ENCODE data around the gene RIC1. TPM values are rescaled to one million over a fixed set of nuclear protein-coding genes. Genes with fewer than 3 reads are reported as not detected.

RIC1 gene
- total and polyA plus RNA-seq, 2 of the 8 experiments (the other 6 are each of a cell fraction or from before 2014, with no cell fraction given) = 10.7 to 24.5 TPM

DNA sequence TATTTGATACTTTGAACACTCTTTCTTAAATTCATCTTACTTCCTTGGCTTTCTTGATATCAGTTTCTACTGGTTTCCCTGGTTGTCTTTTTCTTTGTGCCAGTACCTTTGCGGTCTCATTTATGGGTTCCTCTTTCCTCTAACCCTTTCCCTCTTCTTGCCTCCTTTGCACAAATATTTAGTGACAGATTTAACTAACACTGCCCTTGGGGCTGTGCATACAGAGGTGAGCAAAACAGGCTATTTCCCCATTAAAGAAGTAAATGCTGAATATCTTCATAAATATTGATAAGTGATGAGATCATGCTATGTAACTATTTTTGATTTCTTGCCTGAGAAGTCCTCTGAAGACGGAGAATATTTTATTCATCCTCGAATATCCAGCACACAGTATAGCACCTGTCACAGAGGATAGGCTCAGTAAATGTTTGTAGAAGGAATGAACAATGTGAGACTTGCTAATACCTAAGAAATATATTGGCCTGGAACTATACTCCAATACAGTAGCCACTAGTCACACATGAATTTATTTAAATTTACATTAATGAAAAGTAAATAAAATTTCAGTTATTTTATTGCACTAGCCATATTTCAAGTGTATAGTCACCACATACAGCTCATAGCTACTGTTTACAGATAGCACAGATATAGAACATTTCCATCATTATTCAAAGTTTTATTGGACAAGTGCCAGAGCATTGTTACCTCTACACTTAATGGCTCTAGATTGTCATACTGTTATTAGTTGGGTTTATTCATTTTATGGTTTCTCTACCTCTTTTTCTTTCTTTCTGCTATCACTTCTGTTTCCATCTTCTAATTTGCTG is 90.4 kb downstream of the RIC1 start:
- H4K8ac ChIP-seq (ENCODE audit: extremely low read depth, insufficient read depth, low read length) = no peak overlapping the region
- peaks cover 0 to 16% (median 3%) of the 10 kb centered on the region in 4 experiments; a peak in 4 of 8 replicates for H3K36me3 ChIP-seq (ENCODE audit: control insufficient read depth in 2 of 4, insufficient read depth in 4 of 4, low read length in 3 of 4)
- no peak overlapping the region for H4K91ac ChIP-seq (replicated peaks; ENCODE audit: insufficient read length, low read length)
- POLR2A ChIA-PET (ENCODE audit: partially characterized antibody) = no interaction called here
- H2AFZ ChIP-seq (ENCODE audit: low read length) = no peak overlapping the region
- FAIRE-seq (no peak), DNase-seq (ENCODE audit: low read depth in 1 of 2, low spot score in 2 of 2) (no peak)
- H3K27ac ChIP-seq (ENCODE audit: low read depth, low read length) = no peak overlapping the region
- H4K5ac ChIP-seq (ENCODE audit: insufficient read length, low read depth, low read length) = no peak overlapping the region
- H4K20me1 ChIP-seq (replicated peaks in 1 of 2; ENCODE audit: control insufficient read depth in 1 of 2, insufficient read depth in 2 of 2, low read length in 2 of 2) = no peaks in the 10 kb centered on the region
- no peaks in the 10 kb centered on the region for H3K79me2 ChIP-seq (ENCODE audit: control insufficient read depth in 1 of 2, insufficient read depth in 2 of 2, low read length in 2 of 2)
- no peaks in the 10 kb centered on the region for H3K9me3 ChIP-seq (ENCODE audit: insufficient read depth in 2 of 2, low read depth in 1 of 2, low read length in 1 of 2)
- no peaks in the 10 kb centered on the region for H3K4me1 ChIP-seq (replicated peaks in 1 of 4; ENCODE audit: control insufficient read depth in 3 of 4, insufficient read depth in 4 of 4, low read length in 3 of 4)
- H3K4me2 ChIP-seq (ENCODE audit: insufficient read depth in 1 of 2, low read depth in 2 of 2, low read length in 2 of 2) = no peak overlapping the region
- no peaks in the 10 kb centered on the region; the same call in 1 of the 2 replicates for H3K23me2 ChIP-seq (ENCODE audit: low read depth, low read length)
- no peak overlapping the region for H2BK12ac ChIP-seq (ENCODE audit: low read depth, low read length)
- H3K9ac ChIP-seq (replicated peaks in 1 of 4; ENCODE audit: extremely low read depth in 1 of 4, low read depth in 3 of 4, low read length in 3 of 4) = no peak overlapping the region
- 78% methylated on average over 3 of the region's 3 CpGs; no CpG with 5 or more reads in 1 of the 2 experiments for WGBS, 2 experiments (ENCODE audit: extremely low coverage in 1 of 2, insufficient coverage in 1 of 2, insufficient read length in 1 of 2, insufficient replicate concordance in 2 of 2, low coverage in 1 of 2, low lambda C conversion rate in 2 of 2, missing lambda C conversion rate in 1 of 2)
- H3K23ac ChIP-seq (ENCODE audit: insufficient read length) = no peak overlapping the region
- H2BK15ac ChIP-seq (ENCODE audit: low read length) = no peak overlapping the region
- H2BK5ac ChIP-seq (ENCODE audit: low read depth, low read length) = no peak overlapping the region
- no peak overlapping the region for H2BK20ac ChIP-seq (ENCODE audit: low read length)
- no peak overlapping the region for H2BK120ac ChIP-seq (replicated peaks; ENCODE audit: low read depth, low read length)
- no peak overlapping the region for H3K14ac ChIP-seq (ENCODE audit: insufficient read length)
- H3K27me3 ChIP-seq (replicated peaks in 1 of 4; ENCODE audit: control insufficient read depth in 3 of 4, extremely low read depth in 1 of 4, insufficient read depth in 3 of 4, low read length in 3 of 4) = no peaks in the 10 kb centered on the region
- H2AK5ac ChIP-seq (ENCODE audit: low read depth, low read length) = no peak overlapping the region
- no peak overlapping the region for H3K4me3 ChIP-seq (ENCODE audit: extremely low read depth in 1 of 4, insufficient read depth in 2 of 4, low read depth in 3 of 4, low read length in 4 of 4)
- CTCF ChIA-PET (ENCODE audit: partially characterized antibody) = no interaction called here
- H3K4ac ChIP-seq (replicated peaks; ENCODE audit: insufficient read length, low read depth, low read length) = no peak overlapping the region
- H3K56ac ChIP-seq (replicated peaks; ENCODE audit: insufficient read length, low read depth, low read length) = no peak overlapping the region
- H3K18ac ChIP-seq (ENCODE audit: extremely low read depth, low read length) = no peak overlapping the region
- H3K79me1 ChIP-seq (ENCODE audit: low read depth, low read length) = no peaks in the 10 kb centered on the region
- TF ChIP-seq POU5F1 (IDR thresholded peaks at IDR 0.05; ENCODE audit: low read depth, low read length) (no peak), SIRT6 (IDR thresholded peaks at IDR 0.05; ENCODE audit: low read length) (no peak), SIN3A (conservative IDR thresholded peaks at IDR 0.05 in 1 of 2, IDR thresholded peaks at IDR 0.05 in 1 of 2; ENCODE audit: low read depth in 1 of 2, low read length in 2 of 2) (no peak), ASH2L (IDR thresholded peaks at IDR 0.05; ENCODE audit: low read length) (no peak), SP2 (IDR thresholded peaks at IDR 0.05; ENCODE audit: low read length) (no peak), BACH1 (IDR thresholded peaks at IDR 0.05; ENCODE audit: low read length) (no peak), POLR2AphosphoS5 (IDR thresholded peaks at IDR 0.05; ENCODE audit: low read depth, low read length) (no peak), RAD21 (IDR thresholded peaks at IDR 0.05 in 1 of 2, conservative IDR thresholded peaks at IDR 0.05 in 1 of 2; ENCODE audit: low read depth in 2 of 2, low read length in 2 of 2) (no peak), GTF2F1 (IDR thresholded peaks at IDR 0.05; ENCODE audit: borderline replicate concordance, low read depth, low read length) (no peak), NRF1 (IDR thresholded peaks at IDR 0.05; ENCODE audit: low read depth, low read length) (no peak), CHD2 (IDR thresholded peaks at IDR 0.05; ENCODE audit: low read length) (no peak)
- TF ChIP-seq, protein P1, sequence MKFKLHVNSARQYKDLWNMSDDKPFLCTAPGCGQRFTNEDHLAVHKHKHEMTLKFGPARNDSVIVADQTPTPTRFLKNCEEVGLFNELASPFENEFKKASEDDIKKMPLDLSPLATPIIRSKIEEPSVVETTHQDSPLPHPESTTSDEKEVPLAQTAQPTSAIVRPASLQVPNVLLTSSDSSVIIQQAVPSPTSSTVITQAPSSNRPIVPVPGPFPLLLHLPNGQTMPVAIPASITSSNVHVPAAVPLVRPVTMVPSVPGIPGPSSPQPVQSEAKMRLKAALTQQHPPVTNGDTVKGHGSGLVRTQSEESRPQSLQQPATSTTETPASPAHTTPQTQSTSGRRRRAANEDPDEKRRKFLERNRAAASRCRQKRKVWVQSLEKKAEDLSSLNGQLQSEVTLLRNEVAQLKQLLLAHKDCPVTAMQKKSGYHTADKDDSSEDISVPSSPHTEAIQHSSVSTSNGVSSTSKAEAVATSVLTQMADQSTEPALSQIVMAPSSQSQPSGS (IDR thresholded peaks at IDR 0.05; ENCODE audit: low read length) = no peak
